Right atrium auricular region (tissue), 2 donors: ENCODE results near the gene BFSP1. TPM values are rescaled to one million over a fixed set of nuclear protein-coding genes. Genes with fewer than 3 reads are reported as not detected.

Experiments
- DNase-seq: peaks from one replicate; pipeline ENCODE4 v3.0.0-alpha.2; 2019; ENCODE audit warnings: low spot score
- H3K27ac ChIP-seq, 2 donors: fragments of 200-600 bp; sonication (generic); 1 replicate in 1 of 2; 2 replicates in 1 of 2; pipeline ENCODE4 v1.5.1; 2016 to 2019
- H3K27me3 ChIP-seq, 2 donors: fragments of 200-600 bp; sonication (generic); one replicate each; pipeline versions ENCODE4 v1.5.1 to v1.6.0; 2017 to 2019
- H3K36me3 ChIP-seq: fragments of 200-600 bp; sonication (generic); one replicate; pipeline ENCODE4 v1.5.1; 2016
- H3K4me1 ChIP-seq, 2 donors: fragments of 200-600 bp; sonication (generic); one replicate each; pipeline versions ENCODE4 v1.5.1 to v1.6.0; 2017 to 2019
- H3K4me3 ChIP-seq, 2 donors: fragments of 200-600 bp; sonication (generic); 1 replicate in 1 of 2; 2 replicates in 1 of 2; pipeline ENCODE4 v1.5.1; 2017 to 2019; ENCODE audit warnings: mild to moderate bottlenecking in 1 of 2, moderate library complexity in 1 of 2
- H3K9me3 ChIP-seq, 2 donors: fragments of 200-600 bp; sonication (generic); one replicate each; pipeline ENCODE4 v1.5.1; 2019
- CTCF ChIP-seq, 2 donors: fragments of 200-600 bp; sonication (generic); IDR thresholded peaks; one replicate each; pipeline ENCODE4 v1.5.1; 2019; ENCODE audit warnings: antibody characterized with exemption in 2 of 2
- total RNA-seq, 2 donors: library from RNA; depleted of rRNA; stranded (reverse); fragments of >200 nt; gene quantifications; one replicate each; pipeline ENCODE4 v1.1.0, GENCODE V29; 2016

Gene BFSP1
- total RNA-seq, 2 donors from 2014 or later: 0.51 to 1.3 TPM

- DNase-seq: no peak
- H3K36me3 ChIP-seq: no peaks in the 10 kb centered on the region
- no peak overlapping the region for H3K27ac ChIP-seq
- H3K4me1 ChIP-seq: peaks cover 0 to 14% of the 10 kb centered on the region in 2 donors
- TF ChIP-seq CTCF (IDR thresholded peaks at IDR 0.05): no peak
- H3K27me3 ChIP-seq: no peaks in the 10 kb centered on the region
- H3K4me3 ChIP-seq: no peak overlapping the region
- H3K9me3 ChIP-seq: no peaks in the 10 kb centered on the region
Measured at GRCh38 chr20:17503301-17504065, 27.7 kb downstream of the BFSP1 start.

GRCh38 chr20:17502105-17502504 lies 29.1 kb downstream of the BFSP1 start:
- H3K4me1 ChIP-seq: peaks cover 0 to 14% of the 10 kb centered on the region in 2 donors
- no peak for TF ChIP-seq CTCF (IDR thresholded peaks at IDR 0.05)
- H3K36me3 ChIP-seq: no peaks in the 10 kb centered on the region

GRCh38 chr20:17501701-17502100 lies 29.5 kb downstream of the BFSP1 start:
- Histone ChIP-seq H3K27ac (no peak overlapping the region), H3K36me3 (no peaks in the 10 kb centered on the region), H3K27me3 (no peaks in the 10 kb centered on the region), H3K4me1 (peaks cover 0 to 14% of the 10 kb centered on the region in 2 donors), H3K4me3 (no peak overlapping the region), H3K9me3 (no peaks in the 10 kb centered on the region)
- no peak for TF ChIP-seq CTCF (IDR thresholded peaks at IDR 0.05)
- DNase-seq: no peak

More at GRCh38 chr20:17502105-17502504, 29.1 kb downstream of the BFSP1 start:
- DNase-seq: no peak
- H3K27me3 ChIP-seq: no peaks in the 10 kb centered on the region
- H3K27ac ChIP-seq: no peak overlapping the region
- no peak overlapping the region for H3K4me3 ChIP-seq
- H3K9me3 ChIP-seq: no peaks in the 10 kb centered on the region

- no peak overlapping the region for H3K4me3 ChIP-seq
- no peak for TF ChIP-seq CTCF (IDR thresholded peaks at IDR 0.05)
- peaks cover 0 to 14% of the 10 kb centered on the region in 2 donors for H3K4me1 ChIP-seq
- DNase-seq: no peak
- H3K36me3 ChIP-seq: no peaks in the 10 kb centered on the region
- no peak overlapping the region for H3K27ac ChIP-seq
- H3K9me3 ChIP-seq: no peaks in the 10 kb centered on the region
- no peaks in the 10 kb centered on the region for H3K27me3 ChIP-seq
Measured at GRCh38 chr20:17500826-17501225, 30.4 kb downstream of the BFSP1 start.

GRCh38 chr20:17500271-17500670 lies 30.9 kb downstream of the BFSP1 start:
- TF ChIP-seq CTCF (IDR thresholded peaks at IDR 0.05): no peak

GRCh38 chr20:17499041-17499440 lies 32.1 kb downstream of the BFSP1 start:
- no peak for DNase-seq
- H3K4me3 ChIP-seq: no peak overlapping the region
- no peaks in the 10 kb centered on the region for H3K4me1 ChIP-seq
- no peaks in the 10 kb centered on the region for H3K9me3 ChIP-seq
- TF ChIP-seq CTCF (IDR thresholded peaks at IDR 0.05): no peak
- H3K27ac ChIP-seq: no peak overlapping the region
- H3K27me3 ChIP-seq: no peaks in the 10 kb centered on the region
- no peaks in the 10 kb centered on the region for H3K36me3 ChIP-seq

More at GRCh38 chr20:17500271-17500670, 30.9 kb downstream of the BFSP1 start:
- Histone ChIP-seq H3K27me3 (no peaks in the 10 kb centered on the region), H3K4me1 (peaks cover 0 to 10% of the 10 kb centered on the region in 2 donors), H3K9me3 (no peaks in the 10 kb centered on the region), H3K36me3 (no peaks in the 10 kb centered on the region), H3K4me3 (no peak overlapping the region), H3K27ac (no peak overlapping the region)
- DNase-seq: no peak
